ENCODE results near the gene RDH13. TPM values are rescaled to one million over a fixed set of nuclear protein-coding genes. Genes with fewer than 3 reads are reported as not detected.
A peak's percentile ranks its signal among the peaks of the same experiment; 100 is the strongest.

The RDH13 gene
- polyA plus RNA-seq, 2 of the 4 experiments (the other 2 are of a cell fraction): 10.6 to 12.8 TPM

DNA sequence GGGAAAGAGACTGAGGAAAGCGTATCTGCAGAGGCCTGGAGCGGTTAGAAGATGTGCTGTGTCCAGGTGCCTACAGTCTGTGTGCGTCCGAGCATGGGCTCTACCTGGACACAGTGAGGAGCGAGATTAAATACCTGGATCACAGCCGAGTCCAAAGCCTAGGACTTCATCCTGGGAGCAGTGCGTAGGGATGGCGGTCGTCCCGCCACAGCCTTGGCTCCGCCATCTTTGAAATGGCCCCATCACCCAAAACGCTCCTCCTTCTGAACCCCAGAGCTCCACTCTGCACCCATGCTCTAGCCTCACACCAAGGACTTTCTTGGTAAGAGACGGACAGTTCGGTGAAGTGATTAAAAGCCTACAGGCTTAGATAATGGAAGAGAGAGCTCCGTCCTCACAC lies 44.7 kb downstream of the RDH13 start:
- TF ChIP-seq RNF2 (IDR thresholded peaks at IDR 0.05; ENCODE audit: borderline replicate concordance, low read depth): no peak
- no peak for TF ChIP-seq ZFP36 (IDR thresholded peaks at IDR 0.05; ENCODE audit: borderline replicate concordance, partially characterized antibody)
- no peak for TF ChIP-seq GATA3 (IDR thresholded peaks at IDR 0.05; ENCODE audit: borderline replicate concordance)
- no peak for TF ChIP-seq ZNF302 (CRISPR knock-in tag; IDR thresholded peaks at IDR 0.05)
- TF ChIP-seq JUNB (IDR thresholded peaks at IDR 0.05): no peak
- TF ChIP-seq KDM1A (IDR thresholded peaks at IDR 0.05; ENCODE audit: low read depth): no peak
- no peak for TF ChIP-seq RAD21 (conservative IDR thresholded peaks at IDR 0.05 in 1 of 2, IDR thresholded peaks at IDR 0.05 in 1 of 2)
- no peak for TF ChIP-seq ESRRA (IDR thresholded peaks at IDR 0.05; ENCODE audit: borderline replicate concordance, low read length)
- DNase-seq (ENCODE audit: low read depth in 1 of 2, low spot score in 1 of 2) (no peak), ATAC-seq (peak; percentile 21 to 27; a peak in 3 of 6 replicates), FAIRE-seq (no peak)
- CTCF ChIA-PET: interaction anchor here (1.2 kb wide), 1 partner anchor 70 kb away, joined by 3 read pairs; no protein-coding TSS in a partner anchor
- Histone ChIP-seq H3K4me2 (no peak overlapping the region), H3K9me3 (peaks cover 6% of the 10 kb centered on the region; the same call in 1 of the 3 replicates), H3K4me3 (no peak overlapping the region), H3K27ac (no peak overlapping the region), H3K4me1 (no peaks in the 10 kb centered on the region)
- 79% methylated on average over 15 of the region's 15 CpGs for WGBS (ENCODE audit: missing lambda C conversion rate)
- POLR2A ChIA-PET: no interaction called here

DNA sequence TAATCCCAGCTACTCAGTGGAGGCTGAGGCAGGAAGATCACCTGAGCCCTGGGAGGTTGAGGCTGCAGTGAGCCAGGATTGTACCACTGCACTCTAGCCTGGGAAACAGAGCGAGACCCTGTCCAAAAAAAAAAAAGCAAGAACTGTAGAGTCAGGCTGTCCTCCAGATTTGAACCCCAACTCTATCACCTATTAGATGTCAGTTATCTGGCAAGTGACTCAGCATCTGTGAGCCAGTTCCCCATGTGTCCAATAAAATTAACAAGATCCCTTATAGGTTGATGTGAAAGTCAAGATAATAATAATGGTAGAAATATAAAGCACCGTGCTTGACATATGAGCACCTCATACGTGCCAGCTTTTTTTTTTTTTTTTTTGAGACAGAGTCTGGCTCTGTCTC lies 46.9 kb downstream of the RDH13 start:
- no peaks in the 10 kb centered on the region for H3K4me1 ChIP-seq
- FAIRE-seq: no peak
- no peak overlapping the region for H3K4me2 ChIP-seq
- no peak for ATAC-seq
- no peak overlapping the region for H3K27ac ChIP-seq
- TF ChIP-seq TFCP2L1 (CRISPR knock-in tag; IDR thresholded peaks at IDR 0.05): no peak
- no peak overlapping the region for H3K4me3 ChIP-seq
- H3K9me3 ChIP-seq: no peaks in the 10 kb centered on the region
- ChIA-PET CTCF (interaction anchor here (1.6 kb wide), 1 partner anchor 134 kb away, joined by 3 read pairs; no protein-coding TSS in a partner anchor), POLR2A (interaction anchor here (0.6 kb wide), 1 partner anchor 64 kb away, joined by 3 read pairs; no protein-coding TSS in a partner anchor)
- WGBS (ENCODE audit: missing lambda C conversion rate): 57% methylated on average over 3 of the region's 3 CpGs
- DNase-seq (ENCODE audit: low read depth in 1 of 2, low spot score in 1 of 2): no peak

DNA sequence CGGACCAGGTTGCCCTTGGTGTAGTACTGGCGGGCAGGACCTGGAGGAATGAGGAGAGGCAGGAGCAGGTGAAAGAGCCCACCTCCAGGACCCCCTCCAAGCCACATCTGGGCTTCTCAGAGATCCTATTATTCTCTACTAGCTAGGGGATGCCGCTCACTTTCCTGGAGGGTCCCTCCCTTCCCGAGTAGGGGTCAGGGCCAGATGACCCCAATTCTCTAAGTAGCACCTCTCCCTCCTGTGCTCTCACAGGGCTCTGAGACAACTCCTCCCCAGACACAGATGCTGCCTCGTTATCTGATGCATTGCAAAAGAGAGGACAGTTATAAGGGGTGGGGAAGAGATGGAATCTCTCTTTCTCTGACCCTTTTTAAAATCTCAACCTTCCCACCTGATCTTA lies 47.8 kb downstream of the RDH13 start:
- H3K27ac ChIP-seq: no peak overlapping the region
- ATAC-seq (peak in 1 of 2 experiments; percentile 11; a peak in 1 of 6 replicates), DNase-seq (ENCODE audit: low read depth in 1 of 2, low spot score in 1 of 2) (no peak), FAIRE-seq (no peak)
- H3K4me3 ChIP-seq: no peak overlapping the region
- no peaks in the 10 kb centered on the region for H3K9me3 ChIP-seq
- CTCF ChIA-PET: interaction anchor here (1.6 kb wide), 1 partner anchor 133 kb away, joined by 3 read pairs; no protein-coding TSS in a partner anchor
- WGBS (ENCODE audit: missing lambda C conversion rate): 55% methylated on average over 5 of the region's 5 CpGs
- TF ChIP-seq PHF8 (IDR thresholded peaks at IDR 0.05; ENCODE audit: borderline replicate concordance, low read depth) (no peak), EHMT2 (IDR thresholded peaks at IDR 0.05; ENCODE audit: low read depth) (no peak), ZFP36 (IDR thresholded peaks at IDR 0.05; ENCODE audit: borderline replicate concordance, partially characterized antibody) (no peak), RFX5 (IDR thresholded peaks at IDR 0.05) (no peak), BHLHE40 (IDR thresholded peaks at IDR 0.05; ENCODE audit: low read depth, low read length) (no peak), CBX2 (IDR thresholded peaks at IDR 0.05; ENCODE audit: borderline replicate concordance, low read depth) (no peak), EP300 (IDR thresholded peaks at IDR 0.05) (no peak), MAZ (IDR thresholded peaks at IDR 0.05; ENCODE audit: borderline replicate concordance, low read depth, low read length) (no peak), HEYL (CRISPR knock-in tag; IDR thresholded peaks at IDR 0.05) (no peak), JUNB (IDR thresholded peaks at IDR 0.05) (no peak)
- TF ChIP-seq, protein P1, sequence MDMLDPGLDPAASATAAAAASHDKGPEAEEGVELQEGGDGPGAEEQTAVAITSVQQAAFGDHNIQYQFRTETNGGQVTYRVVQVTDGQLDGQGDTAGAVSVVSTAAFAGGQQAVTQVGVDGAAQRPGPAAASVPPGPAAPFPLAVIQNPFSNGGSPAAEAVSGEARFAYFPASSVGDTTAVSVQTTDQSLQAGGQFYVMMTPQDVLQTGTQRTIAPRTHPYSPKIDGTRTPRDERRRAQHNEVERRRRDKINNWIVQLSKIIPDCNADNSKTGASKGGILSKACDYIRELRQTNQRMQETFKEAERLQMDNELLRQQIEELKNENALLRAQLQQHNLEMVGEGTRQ (IDR thresholded peaks at IDR 0.05): no peak
- POLR2A ChIA-PET: no interaction called here
- no peaks in the 10 kb centered on the region for H3K4me1 ChIP-seq
- H3K4me2 ChIP-seq: no peak overlapping the region

DNA sequence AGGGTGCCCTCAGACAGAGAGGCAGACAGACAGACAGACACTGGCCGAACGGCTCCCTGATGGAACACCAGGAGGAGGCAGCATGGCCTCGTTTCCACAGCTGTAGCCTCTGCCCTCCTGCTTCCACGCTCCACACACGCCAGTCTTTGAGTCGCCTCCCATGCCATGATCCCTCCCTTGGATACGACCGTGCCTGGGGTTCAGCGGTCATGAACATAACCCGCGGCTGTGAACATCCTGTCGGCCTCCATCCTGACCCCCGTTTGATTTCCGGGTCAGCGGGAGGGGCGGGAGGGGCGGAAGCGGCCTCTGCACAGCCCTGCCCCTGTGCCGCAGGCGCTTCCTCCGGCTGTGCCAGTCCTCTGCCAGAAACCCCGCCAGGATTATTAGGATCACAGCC lies 48.2 kb downstream of the RDH13 start:
- Histone ChIP-seq H3K4me2 (no peak overlapping the region), H3K9me3 (no peaks in the 10 kb centered on the region), H3K27ac (no peak overlapping the region), H3K4me1 (no peaks in the 10 kb centered on the region), H3K4me3 (no peak overlapping the region)
- POLR2A ChIA-PET: no interaction called here
- peak; percentile 45 to 55; a peak in 4 of 6 replicates for ATAC-seq
- WGBS (ENCODE audit: missing lambda C conversion rate): 75% methylated on average over 19 of the region's 22 CpGs
- CTCF ChIA-PET: interaction anchor here (1.6 kb wide), 1 partner anchor 133 kb away, joined by 3 read pairs; no protein-coding TSS in a partner anchor
- no peak for FAIRE-seq
- no peak for DNase-seq (ENCODE audit: low read depth in 1 of 2, low spot score in 1 of 2)
- TF ChIP-seq SREBF2 (IDR thresholded peaks at IDR 0.05) (no peak), HOXB5 (CRISPR knock-in tag; IDR thresholded peaks at IDR 0.05) (no peak)
